HCT116 (cell line): ENCODE data around the gene PARP9.

Experiments
- CTCF ChIP-seq, 3 experiments: fragments of 200-600 bp in 1 of 3; sonication (generic) in 1 of 3; IDR thresholded peaks in 2 of 3; conservative IDR thresholded peaks in 1 of 3; 2 replicates each; pipeline ENCODE4 v1.5.1; 2012 to 2017; ENCODE audit warnings: low read depth in 2 of 3, low read length in 2 of 3, antibody characterized with exemption in 1 of 3, borderline replicate concordance in 1 of 3, control low read depth in 1 of 3, mild to moderate bottlenecking in 1 of 3, mixed read lengths in 1 of 3, mixed run types in 1 of 3, moderate library complexity in 1 of 3; ENCODE audit not compliant: insufficient read depth in 1 of 3
- POLR2A ChIP-seq: IDR thresholded peaks from 2 replicates; pipeline ENCODE4 v1.7.0; 2011; ENCODE audit warnings: borderline replicate concordance; ENCODE audit not compliant: insufficient read depth, insufficient read length; ENCODE audit errors: extremely low read depth
- SP1 ChIP-seq: IDR thresholded peaks from 2 replicates; pipeline ENCODE4 v1.6.1; 2012; ENCODE audit warnings: low read depth
- ZNF274 ChIP-seq: fragments of 200-500 bp; sonication (Bioruptor generic); IDR thresholded peaks from 2 replicates; pipeline ENCODE4 v1.6.1; 2014; ENCODE audit warnings: mild to moderate bottlenecking, low read depth, low read length, inconsistent platforms

DNA sequence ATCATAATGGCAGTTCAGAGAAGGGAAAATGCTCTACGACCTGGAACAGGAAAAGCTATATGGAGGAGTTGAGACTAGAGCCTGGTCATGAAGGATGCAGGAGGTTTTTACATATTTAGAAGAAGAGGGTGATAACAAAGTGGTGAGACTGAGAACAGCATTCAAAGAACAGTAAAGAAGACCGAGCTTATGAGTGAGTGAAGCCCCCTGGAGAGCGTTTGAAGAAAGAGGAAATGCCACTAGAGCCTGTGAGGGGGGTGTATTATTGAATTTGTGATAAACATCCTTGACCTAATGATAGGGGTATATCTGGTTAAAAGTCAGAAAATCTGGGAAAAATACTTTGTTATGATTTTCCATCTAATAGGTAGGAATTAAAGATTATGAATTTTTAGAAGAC, 4.2 kb downstream of the PARP9 start:
- no peak for TF ChIP-seq SP1
- no peak for TF ChIP-seq POLR2A
- no peak for TF ChIP-seq ZNF274
- no peak for TF ChIP-seq CTCF (IDR thresholded peaks at IDR 0.05 in 2 of 3, conservative IDR thresholded peaks at IDR 0.05 in 1 of 3; ENCODE audit: borderline replicate concordance in 1 of 3, insufficient read depth in 1 of 3, low read depth in 2 of 3, low read length in 2 of 3)
